Fibroblast of skin of right biceps (primary cell): ENCODE measurements around the gene AFG3L2.

Source experiments
- DNase-seq: peaks from one replicate; pipeline ENCODE4 v3.0.0-alpha.2; 2013

The AFG3L2 gene

DNA sequence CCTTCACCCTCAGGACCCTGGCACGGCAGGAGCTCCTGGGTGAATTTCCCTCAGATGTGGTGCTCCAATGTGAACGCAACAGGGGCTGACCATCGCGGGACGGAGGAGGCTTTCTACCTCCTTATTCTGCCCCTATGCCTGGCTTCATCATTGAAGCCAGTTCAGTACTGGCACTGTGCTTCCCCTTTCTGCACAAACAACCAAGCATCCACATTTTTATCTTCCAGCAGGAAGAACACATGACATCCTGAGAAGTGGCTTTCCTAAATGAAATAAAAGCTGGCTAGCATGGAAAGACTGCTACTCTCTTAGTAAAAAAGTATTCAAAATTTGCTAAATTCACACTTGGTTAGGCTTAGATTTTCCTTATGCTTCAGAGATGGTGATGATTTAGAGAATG is 24.8 kb downstream of the AFG3L2 start:
- no peak for DNase-seq

DNA sequence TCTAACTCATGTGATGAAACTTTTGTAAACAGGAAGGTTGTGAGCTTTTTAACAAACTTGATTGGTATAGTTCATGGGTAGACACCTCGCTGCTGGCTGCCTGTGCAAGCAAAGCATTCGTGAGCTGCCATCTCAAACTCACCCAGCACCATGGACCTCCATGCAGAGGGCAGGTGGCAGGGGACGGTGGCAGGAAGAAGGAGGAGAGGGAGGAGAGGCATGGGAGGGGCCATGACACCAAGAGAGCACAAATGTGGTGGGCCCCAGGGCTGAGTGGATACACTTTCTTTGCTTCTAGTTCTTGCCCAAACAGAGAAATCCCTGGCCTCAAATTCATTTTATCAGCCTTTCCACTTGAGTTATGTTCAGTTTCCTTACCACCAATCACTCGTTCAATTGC is 29.1 kb downstream of the AFG3L2 start:
- DNase-seq = no peak

DNA sequence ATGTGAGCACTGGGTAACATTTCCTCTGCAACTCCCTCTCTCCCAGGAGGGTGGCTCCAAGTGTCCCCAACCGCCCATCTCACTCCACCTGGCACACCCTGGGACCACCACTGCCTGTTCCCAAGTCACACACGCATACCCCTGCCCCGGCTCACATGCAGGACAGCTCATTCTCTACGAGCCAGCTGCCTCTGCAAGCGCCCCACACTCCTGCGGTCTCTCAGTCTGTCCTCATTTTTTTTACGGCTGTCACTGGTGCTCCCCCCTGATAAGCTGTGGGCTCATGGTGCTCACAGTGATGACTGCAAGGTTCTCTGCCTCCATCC is 30.8 kb downstream of the AFG3L2 start:
- DNase-seq = no peak

DNA sequence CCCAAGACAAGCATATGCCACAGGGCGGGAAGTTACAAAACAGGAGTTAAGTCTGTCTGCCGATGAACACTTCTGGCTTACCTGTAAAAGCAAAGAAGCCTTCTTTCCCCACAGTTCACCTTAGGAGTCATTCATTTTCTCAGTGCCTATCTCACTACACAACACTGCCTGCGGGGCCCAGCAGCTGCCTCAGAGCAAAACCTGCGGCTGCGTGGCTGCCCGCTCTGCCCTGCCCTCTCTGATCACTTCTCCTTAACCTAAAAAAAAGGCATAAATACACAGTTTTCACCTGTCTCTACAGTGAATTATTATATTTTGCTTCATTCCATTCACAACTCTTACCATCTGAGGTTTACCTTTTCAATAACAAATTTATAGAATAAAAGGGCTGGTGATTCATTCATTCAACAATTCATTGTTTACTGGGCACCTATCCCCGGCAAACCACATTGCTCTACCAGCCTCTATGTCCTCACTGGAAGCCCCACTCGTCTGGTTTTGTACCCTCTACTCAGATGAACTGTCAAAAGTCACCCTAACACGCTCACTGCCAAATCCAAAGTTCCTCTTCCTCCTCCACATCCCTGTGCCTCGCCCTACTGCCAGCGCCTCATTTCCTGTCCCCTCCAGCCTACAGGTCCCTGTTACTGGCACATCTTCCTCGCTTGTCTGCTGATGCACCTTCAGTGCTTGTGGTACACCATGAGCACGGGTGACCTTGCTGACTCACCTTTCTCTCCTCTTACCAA is 31.4 kb downstream of the AFG3L2 start:
- DNase-seq = no peak

DNA sequence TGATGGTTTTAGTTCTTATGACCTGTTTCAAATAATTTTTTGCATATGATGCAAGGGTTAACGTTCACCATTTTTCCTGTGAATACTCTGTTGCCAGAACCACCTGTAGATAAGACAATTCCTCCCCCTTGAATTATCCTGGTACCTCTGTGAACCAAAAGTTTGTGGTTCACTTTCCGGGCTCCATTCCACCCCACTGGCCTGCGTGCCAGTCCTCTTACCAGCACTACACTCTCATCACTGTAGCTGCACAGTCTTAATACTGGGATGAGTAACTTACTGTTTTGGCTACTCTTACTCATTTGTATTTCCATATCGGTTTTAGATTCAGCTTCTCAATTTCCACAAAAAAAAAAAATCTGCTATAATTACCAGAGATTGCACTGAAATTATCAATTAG is 34.4 kb downstream of the AFG3L2 start:
- DNase-seq = no peak

DNA sequence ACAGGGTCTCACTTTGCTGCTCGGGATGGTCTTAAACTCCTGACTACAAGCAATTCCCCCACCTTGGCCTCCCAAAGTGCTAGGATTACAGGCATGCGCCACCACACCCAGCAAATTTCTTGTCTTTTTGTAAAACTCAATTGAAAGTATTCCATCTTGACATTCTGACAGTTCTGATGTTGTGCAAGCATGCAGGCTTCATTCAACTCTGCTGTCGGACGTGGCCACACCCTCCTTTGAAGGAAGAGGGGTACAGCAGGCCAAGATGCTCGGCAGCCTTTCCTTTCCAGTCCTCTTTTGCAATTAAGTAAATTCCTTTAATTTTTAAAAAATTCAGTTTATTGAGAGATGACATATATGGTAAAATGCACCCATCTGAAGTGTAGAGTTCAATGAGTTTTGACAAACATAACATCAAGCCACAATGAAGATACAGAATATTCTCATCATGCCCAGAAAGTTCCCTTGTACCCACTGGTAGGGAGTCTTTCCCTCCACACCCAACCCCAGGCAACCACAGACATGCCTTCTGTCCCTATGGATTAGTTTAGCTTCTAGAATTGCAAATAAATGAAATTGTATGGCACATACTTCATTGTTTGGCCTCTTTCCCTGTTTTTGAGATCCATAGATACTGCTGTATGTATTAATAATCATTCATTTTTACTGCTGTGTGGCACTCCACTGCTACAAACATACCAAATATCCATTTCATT is 35.9 kb downstream of the AFG3L2 start:
- DNase-seq = no peak

DNA sequence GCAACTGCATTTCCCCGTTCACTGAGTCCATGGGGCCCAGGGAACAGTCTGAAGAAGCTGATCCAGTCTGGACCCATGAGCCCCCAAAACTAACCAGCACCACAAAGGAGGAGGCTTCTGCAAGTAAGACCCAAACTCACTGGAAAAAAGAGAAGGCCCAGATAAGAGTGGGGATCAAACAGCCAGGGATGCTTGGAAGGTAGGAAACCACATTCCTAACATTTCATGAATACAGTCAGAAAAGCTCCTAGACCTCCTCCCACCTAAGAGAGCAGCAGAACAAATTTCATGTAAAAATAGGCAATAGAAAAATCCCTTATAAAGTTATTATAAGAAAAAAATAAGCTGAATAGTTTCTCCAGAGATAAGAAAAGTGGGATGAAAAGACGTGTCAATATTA is 38.6 kb downstream of the AFG3L2 start:
- no peak for DNase-seq

DNA sequence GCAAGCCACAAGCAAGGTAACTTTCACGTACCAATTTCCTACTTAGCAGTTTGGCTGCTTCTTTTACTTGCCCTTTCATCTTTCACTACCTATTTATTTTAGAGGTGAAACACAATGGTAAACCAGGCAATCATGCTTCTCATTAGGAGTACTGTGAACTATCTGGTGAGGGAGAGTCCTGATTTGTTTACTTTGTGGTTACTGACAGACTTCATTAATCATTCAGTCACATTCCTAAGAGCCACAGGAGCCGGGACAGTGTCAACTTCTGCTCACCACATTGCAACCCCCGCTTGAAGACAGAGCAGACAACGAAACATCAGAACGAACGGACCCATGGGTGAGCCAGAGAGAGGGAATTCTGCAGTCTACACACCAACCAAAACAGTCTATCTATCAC is 40.1 kb downstream of the AFG3L2 start:
- peak; percentile 89 for DNase-seq

DNA sequence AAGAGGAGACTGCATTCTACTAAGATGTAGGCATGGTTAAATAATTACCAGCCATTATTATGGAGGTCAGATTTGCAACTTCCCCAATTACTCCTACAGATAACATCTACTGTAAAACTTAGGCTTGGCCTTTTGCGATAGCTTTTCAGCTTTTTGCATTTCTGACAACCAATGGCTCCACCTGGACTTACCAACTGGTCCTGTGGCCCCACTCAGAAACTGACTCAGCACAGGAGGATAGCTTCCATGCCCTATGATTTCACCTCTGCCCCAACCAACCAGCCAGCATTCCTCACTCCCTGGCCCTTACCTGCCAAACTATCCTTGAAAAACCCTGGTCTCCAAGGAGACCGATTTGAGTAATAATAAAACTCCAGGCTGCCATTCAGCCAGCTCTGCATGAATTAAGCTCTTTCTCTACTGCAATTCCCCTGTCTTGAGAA is 40.8 kb downstream of the AFG3L2 start:
- no peak for DNase-seq

DNA sequence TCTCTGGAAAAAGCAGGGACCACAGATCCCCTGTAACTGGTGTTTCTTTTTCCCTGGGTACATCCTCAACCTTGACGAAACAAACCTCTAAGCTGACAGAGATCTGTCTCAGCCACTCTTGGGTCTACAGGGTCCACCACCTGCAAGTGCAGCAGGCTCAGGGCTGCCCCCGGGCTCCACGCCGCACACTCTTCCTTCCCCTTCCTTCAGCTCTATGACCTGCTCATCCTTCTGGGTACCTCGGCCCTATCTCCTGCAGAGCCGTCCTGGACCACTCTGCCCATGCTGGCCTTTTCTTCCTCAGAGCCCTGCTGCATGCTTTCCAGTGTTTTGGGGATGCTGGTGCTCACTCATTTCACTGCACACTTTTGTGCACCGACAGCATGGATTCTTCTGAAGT is 41.5 kb downstream of the AFG3L2 start:
- DNase-seq = no peak

DNA sequence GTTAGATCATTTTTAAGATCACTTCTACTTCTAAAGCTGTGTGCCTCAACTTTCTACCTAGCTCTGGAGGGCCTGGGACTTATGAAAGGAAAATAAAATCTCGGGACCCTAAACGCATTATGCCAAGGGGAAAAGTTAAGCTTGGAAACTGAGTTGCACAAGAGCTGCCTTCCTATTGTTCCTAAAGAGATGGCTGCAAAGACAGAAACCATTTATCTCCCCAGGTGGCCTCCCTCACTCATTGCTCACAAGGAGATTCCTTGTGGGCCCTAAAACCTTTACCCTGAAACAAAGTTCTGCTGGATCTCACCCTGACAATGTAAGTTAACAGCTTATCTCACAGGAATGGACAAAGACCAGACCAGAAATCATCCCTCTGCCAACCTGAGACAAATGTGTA is 42.2 kb downstream of the AFG3L2 start:
- DNase-seq = no peak

DNA sequence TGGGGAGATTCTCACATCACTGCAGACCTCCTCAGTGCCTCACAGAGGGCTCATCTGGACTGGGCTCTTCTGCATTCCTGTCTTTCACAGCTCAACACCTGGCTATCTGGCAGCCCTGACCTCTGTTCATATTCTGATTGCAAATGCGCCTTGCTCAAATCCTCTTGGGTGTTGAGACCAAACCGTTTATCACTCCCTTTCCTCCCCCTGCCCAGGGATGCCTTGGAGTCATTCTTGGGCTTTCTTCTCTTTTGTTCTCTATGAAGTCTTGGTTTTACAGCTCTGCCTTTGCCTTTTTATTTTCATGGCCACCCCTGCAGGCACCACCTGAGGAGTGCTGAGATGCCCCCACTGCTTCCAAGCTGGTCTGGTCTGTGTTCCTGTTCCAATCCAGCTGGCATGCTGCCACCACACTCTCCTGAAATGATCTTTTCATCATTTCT is 42.6 kb downstream of the AFG3L2 start:
- DNase-seq = no peak

DNA sequence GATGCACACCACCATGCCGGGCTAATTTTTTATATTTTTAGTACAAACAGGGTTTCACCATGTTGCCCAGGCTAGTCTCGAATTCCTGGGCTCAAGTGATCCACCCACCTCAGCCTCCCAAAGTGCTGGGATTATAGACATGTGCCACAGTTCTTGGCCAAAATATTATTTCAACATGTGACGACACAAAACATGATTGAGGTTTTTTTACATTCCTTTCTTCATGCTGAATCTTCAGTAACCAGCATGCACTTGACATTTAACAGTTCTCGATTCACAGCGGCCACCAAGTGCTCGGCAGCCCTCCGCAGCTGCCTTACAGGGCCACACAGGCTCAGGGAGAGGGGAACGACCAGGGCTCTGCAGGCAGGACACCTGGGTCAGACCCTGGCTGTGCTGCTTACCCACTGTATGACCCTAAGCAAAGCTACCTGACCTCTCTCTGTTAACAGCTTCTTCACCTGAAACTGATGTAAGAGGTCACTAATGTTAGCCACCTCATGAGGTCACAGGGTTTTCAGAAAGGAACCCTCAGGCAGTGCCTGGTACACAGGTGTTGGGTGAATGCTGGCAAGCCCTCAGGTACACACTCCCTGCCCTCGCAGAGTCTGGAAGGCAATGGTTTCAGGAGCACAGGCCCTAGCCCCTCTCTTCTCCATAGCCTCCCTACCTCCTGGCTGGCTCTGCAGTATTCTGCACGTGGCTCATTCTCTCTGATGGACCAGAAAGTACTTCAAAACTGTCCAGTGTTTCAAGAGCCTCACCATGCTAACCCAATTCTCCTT is 43.3 kb downstream of the AFG3L2 start:
- DNase-seq = peak; percentile 44

DNA sequence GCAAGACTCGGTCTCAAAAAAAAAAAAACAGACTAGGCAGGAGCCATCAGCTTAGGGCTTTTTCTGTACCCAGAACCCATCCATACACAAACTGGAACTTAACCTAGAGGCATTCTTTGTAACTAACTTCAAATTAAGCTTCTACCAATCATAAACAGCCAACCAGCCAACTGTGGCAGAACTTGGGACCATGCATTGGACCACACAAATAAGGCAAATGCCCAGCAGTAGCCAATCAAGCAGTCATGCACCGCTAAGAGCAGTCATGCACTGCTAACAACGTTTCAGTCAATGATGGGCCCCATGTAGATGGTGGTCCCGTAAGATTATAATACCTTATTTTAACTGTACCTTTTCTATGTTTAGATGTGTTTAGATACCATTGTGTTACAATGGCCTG is 46.3 kb downstream of the AFG3L2 start:
- DNase-seq = no peak

DNA sequence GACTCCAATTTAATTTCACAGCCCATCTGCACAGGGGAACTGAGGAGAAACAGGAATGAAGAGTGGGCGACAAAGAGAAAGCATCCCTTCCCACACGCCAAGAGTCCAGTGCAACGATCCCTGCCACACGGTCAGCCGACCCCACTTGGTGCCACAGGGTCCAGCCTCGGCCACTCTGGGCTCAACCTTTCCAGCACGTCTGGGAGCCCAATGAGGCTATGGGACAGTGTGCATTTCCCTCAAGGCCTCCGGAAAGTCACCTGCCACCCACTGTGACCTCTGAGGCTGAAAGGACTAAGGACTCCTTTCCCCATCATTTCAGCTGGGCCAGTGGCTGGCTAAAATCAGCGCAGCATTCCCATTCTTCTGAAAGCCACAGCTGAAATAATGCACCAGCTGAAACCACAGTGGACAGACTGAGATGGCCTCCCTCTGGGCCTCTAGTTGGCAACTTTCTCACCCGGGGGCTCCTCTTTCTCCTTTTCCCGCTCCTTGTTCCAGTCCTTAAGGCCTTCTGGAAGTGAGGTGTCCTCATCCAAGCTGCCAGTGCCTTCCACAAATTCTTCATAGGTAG is 47.8 kb downstream of the AFG3L2 start:
- no peak for DNase-seq

DNA sequence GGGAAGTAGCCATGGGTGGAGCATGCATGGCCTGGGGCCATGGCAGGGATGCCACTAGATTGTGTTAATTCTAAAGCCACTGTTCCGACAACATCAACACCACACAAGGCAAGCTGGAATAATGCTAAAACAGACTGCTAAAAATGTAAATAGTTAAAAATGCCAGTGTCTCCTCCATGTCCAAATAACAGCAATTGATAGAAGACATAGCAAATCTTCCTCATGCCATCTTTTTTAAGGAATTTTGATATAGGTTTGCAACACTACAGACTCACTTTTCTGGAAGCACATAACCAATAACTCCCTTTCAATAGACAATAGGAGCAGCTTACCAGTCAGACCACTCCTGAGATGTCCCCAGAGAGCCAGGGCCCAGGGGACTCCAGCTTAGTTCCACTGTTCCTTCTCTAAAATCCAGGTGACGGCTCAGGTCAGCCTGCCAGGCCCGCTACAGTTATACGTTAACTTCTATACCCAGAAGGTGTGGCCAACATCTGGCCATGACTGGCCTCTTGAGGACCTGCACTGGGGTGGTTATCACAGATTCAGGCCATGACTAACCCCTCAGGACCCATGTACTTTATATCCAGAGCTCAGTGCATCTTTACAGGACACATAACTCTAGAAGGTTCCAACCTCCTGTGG is 48.7 kb downstream of the AFG3L2 start:
- DNase-seq = no peak

DNA sequence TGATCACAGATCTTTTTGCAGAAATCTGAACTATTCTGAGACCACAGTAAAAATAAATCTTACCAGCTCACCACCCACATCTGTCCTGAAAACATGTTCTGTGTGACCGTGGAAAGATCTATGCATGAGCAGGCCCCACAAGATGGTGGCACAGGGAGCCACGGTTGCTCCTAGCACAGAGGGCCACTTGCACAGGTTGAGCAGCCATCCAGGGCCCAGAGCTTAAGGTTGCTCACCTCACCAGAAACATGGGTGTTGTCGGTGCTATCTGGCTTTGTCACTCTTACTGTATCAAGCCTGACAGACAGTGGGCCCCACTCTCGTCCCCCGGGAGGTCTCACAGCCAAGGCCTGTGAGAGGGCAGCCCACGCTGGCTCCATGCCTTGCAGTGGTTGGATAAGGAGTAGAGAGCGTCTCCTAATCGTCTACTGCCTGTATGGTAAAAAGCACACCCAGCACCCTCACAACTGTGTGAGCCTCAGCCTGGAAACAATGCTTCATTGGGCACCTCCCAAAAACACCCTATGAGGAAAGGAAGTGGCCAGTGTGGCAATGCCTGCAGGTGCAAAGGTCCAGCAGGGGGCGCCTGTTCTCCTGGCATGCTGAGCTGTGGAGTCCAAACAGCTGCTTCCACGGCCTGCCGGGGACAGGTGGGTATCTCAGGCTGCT is 49.4 kb downstream of the AFG3L2 start:
- DNase-seq = peak; percentile 75

DNA sequence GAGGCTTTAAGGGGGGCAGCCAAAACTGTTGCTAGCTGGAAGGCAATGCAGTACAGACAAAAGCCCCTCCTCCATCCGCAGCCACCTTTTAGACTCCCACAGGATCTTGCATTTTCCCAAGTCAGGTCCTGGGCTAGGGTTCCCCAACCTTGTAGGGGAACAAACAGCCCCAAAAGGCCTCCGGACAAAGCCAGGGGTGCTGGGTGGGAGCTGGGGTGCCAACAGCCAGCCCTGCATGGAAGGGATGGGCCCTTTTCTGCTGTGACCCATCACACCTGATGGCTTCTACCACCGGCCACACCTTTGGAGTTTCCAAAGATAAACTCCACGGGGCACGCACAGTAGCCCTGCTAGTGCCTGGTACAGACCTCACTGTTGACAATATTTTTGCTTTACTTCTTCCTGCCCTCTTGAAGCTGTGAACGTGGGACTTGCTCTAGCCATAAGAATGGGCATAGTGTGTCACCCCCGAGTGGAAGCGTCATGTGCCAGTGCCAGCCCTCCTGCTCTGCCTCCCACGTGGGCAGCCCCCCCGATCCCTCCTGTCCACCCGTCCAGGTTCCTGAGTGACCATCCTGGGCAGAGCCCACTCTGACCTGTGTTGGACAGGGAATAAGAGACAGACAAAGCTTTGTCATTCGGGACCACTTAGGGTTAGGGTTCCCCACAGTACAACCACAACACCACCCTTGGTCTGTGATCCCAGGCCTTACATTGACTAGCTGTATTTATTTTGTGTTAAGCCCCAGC is 50.1 kb downstream of the AFG3L2 start:
- DNase-seq = no peak

DNA sequence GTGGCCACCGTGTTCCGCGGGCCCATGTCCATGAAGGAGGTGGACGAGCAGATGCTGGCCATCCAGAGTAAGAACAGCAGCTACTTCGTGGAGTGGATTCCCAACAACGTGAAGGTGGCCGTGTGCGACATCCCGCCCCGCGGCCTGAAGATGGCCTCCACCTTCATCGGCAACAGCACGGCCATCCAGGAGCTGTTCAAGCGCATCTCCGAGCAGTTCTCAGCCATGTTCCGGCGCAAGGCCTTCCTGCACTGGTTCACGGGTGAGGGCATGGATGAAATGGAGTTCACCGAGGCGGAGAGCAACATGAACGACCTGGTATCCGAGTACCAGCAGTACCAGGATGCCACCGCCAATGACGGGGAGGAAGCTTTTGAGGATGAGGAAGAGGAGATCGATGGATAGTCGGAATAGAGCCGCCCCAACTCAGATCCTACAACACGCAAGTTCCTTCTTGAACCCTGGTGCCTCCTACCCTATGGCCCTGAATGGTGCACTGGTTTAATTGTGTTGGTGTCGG is 51.2 kb downstream of the AFG3L2 start:
- DNase-seq = no peak

DNA sequence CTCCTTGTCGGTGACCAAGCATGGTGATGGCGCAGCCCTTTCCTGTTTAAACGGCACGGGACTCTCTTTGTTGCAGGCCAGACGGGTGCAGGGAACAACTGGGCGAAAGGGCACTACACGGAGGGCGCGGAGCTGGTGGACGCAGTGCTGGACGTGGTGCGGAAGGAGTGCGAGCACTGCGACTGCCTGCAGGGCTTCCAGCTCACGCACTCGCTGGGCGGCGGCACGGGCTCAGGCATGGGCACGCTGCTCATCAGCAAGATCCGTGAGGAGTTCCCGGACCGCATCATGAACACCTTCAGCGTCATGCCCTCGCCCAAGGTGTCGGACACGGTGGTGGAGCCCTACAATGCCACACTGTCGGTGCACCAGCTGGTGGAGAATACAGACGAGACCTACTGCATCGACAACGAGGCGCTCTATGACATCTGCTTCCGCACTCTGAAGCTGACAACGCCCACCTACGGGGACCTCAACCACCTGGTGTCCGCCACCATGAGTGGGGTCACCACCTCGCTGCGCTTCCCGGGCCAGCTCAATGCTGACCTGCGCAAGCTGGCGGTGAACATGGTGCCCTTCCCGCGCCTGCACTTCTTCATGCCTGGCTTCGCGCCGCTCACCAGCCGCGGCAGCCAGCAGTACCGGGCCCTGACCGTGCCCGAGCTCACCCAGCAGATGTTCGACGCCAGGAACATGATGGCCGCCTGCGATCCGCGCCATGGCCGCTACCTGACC is 51.9 kb downstream of the AFG3L2 start:
- no peak for DNase-seq

DNA sequence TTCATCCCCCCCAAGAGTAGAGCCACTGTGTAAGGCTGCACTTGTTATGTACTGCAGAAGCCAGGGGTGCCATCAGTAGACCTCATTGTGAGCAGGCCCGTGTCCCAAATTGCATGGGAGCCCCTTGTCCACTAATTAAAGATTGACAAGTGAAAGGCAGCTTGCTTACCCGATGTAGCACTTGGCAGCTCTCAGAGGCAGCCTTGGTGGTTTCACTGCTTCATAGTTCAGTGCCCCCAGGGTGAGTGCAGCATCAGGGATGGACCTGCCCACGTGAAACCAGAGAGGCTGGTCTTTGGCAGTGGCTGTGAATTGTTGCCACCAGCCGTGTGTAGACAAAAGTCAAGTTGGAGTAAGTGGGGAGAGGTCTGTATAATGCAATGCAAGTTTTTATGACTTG is 55.7 kb downstream of the AFG3L2 start:
- DNase-seq = no peak
